Activated CD8-positive, alpha-beta memory T cell treated with anti-CD3 and anti-CD28 coated beads for 1 hour (primary cell): Measurements from ENCODE around the gene NF2.

Experiments
- DNase-seq, 2 donors: peaks; one replicate each; pipeline ENCODE4 v3.0.0-alpha.2; 2020; ENCODE audit warnings: low read depth in 1 of 2; ENCODE audit errors: extremely low read depth in 1 of 2

NF2 gene

GRCh38 chr22:29629903-29630516, 26.6 kb downstream of the NF2 start:
- DNase-seq, result no peak

- no peak for DNase-seq
Observed at GRCh38 chr22:29630987-29631386, 27.6 kb downstream of the NF2 start.

- no peak for DNase-seq
Observed at GRCh38 chr22:29631725-29632124, 28.3 kb downstream of the NF2 start.

- DNase-seq, result no peak
Observed at GRCh38 chr22:29632672-29633071, 29.2 kb downstream of the NF2 start.

DNA sequence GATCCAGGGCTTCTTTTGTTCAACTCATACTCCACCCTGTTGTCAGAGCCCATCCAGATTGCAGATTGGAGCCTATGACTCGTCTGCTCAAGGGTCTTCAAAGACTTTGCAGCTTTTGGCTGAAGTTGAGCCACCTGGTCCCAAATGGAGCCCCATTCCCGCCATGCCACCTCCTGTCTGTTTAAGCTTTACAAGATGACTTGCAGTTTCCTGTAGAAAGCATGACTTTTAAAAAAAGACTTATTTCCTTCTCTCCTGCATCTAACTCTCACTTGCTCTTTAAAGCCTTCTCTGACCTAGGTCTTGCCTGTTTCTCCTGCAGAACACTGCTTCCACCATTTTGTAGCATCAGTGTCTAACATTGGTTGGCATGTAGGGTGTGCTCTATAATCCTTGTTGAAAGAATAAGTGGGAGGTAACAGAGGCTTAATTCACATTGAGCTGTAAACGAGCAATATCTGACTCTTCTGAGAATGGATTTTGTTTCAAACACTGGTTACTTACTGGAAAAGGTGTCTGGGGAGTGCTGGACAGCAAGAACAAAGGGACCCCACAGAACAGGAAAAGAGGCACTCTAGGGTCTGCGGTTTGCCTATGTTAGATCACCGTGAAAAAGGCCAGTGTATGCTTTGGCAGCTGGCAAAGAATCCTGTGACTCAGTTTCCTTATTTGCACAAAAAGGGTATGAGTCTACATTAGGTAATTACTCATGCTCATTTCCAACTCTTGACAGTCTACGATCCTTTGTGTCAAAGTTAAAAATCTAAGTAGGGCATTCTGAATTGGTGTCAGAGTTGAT, 30.3 kb downstream of the NF2 start:
- DNase-seq, result no peak

DNA sequence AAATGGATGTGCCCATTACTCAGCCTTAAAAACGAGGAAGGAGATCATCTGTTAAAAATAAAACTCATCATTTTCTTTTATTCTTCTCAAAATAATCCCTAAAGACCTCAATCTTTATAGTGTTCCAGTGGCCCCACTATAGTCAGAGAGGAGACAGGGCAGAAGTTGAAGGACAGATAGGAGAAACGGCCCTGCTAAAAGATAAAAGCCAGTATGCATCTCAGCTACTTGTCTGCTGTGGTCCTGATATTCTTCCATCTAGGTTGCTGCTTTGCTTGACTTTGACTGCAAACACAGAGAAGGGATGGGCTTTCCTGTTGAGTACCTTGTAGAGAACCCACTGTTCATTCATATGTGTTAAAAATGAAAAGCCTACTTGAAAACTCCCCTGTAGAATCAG, 31.4 kb downstream of the NF2 start:
- no peak for DNase-seq

DNA sequence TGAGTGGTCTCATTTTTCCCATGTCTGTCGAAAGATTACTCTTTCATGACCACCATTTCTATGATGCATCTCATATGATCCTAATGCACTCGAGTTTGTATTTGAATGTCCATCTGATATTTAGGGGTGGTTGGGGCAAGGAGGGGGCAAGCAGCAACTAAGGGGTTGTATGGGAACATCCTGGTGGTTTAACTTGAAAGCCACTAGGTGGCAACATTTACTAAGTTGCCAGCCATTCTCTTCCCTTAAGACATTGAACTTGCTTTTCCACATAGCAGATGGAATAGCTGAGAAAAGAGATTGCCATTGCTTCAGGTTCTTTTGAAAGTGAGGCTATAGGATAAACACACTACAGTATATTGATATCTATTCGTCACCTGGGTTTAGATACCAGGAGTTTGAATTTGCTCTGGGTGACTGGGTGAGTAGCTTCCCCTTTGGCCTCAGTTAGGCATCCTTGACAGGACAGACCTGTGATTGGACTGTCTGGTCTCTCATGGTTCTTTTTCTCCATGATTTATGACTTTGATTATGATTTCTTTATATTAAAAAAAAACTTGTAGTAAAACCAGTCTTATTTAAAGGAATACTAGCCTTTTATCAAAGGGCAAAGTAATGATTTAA, 32.4 kb downstream of the NF2 start:
- no peak for DNase-seq

GRCh38 chr22:29636751-29637150, 33.3 kb downstream of the NF2 start:
- no peak for DNase-seq

- no peak for DNase-seq
Observed at GRCh38 chr22:29637181-29637580, 33.7 kb downstream of the NF2 start.

- no peak for DNase-seq
Observed at GRCh38 chr22:29638678-29639077, 35.2 kb downstream of the NF2 start.

- no peak for DNase-seq
Observed at GRCh38 chr22:29639096-29639495, 35.7 kb downstream of the NF2 start.

DNA sequence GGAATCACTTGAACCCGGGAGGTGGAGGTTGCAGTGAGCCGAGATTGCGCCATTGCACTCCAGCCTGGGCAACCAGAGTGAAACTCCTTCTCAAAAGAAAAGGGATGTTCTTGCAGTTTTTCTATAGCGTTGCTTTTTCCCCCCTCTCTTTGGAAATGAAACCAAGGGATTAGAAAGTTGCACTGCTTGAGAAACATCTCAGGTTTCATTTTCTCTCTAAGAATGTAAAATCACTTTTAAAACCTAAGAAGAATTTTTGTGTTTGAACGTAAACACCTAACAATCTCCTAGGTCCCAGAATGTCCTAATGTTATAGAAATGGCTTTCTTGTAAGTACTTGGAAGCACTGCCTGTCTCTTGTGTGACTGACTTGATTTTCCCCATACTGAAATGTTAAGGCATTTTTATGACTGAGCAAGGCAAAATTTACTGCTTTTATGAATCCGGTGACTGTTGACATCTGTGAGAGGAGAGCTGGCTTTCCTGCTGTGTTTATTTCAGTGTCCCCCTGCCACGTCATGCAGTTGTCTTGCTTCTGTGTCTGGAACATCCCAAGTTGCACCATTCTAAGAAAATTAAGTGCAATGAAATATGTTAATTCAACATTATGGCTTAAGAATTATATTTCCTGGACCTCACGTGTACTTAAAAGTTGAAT, 37.7 kb downstream of the NF2 start:
- DNase-seq, result no peak

DNA sequence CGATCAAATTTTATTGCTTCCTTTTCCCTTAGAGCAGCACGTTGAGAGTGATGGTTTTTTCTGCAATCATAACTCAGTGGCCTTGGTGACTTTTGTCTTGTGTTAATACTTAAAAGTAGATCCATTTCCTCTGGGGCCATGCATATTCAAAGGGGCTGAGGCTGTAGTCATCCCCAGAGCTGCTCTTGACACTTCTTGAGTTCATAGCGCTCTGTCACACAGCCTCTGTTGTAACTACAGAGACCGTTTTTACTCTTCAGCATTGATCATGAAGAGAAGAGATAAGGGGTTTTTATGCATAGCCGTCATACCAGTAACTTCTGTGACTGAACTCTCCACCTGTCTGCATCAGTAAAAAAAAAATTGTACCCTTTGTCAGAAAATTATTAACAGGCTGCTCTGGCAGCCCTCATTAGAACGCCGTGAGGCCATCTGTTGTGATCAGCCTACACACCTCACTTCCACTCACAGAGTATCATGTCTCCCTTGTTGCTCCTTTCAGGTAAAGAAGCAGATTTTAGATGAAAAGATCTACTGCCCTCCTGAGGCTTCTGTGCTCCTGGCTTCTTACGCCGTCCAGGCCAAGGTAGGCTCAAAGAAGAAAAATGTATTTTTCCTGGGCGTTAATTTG, 38.4 kb downstream of the NF2 start:
- DNase-seq, result no peak

DNA sequence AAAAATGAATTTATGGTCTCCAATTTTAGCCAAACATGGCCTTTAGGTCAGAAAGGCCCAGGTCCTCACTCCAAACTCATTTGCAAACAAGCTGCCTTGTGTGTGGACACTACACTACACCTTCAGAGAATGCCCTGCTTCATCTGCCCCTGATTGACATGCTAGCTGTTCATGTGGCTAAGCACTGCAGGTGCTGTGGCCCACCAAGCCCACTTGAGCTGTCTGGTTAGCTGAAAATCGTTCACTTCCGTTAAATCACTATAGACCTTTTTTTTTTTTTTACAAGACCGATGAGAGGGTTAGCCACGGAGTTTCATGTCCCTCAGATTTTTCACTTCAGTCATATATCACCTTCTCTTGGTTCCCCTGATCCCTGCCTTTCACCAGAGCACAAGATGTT, 39.3 kb downstream of the NF2 start:
- DNase-seq, result no peak

GRCh38 chr22:29647954-29648737, 44.7 kb downstream of the NF2 start:
- DNase-seq, result no peak

DNA sequence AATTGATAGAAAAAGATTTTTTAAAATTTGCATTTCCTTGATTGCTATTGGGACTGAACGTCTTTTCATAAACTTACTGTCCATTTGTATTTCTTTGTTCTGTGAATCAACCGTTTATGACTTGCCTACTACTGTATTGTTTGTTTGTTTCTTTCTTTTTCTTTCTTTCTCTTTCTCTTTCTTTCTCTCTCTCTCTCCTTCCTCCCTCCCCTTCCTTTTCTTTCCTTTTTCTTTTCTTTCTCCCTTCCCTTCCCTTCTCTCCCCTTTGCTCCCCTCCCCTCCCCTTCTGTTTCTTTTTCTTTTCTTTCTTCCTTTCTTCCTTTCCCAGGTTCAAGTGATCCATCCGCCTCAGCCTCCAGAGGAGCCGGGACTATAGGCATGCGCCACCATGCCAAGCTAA, 46.9 kb downstream of the NF2 start:
- DNase-seq, result no peak

GRCh38 chr22:29651652-29652051, 48.2 kb downstream of the NF2 start:
- DNase-seq, result no peak

DNA sequence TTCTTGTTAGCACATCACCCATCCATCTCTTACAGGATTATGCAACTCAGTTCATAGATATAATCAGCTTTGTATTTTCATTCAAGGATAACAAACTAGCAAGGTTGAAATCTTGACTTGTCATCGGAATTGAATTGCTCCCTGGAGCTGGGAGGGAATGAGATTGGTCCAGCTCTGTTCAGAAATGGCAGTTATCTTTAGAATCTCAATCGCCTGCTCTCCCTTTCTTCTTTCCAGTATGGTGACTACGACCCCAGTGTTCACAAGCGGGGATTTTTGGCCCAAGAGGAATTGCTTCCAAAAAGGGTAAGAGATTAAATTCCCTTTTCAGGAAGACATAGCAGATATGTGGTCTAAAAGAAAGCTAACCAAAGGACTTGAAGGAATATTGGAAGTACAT, 51.0 kb downstream of the NF2 start:
- no peak for DNase-seq

- no peak for DNase-seq
Observed at GRCh38 chr22:29654882-29655281, 51.4 kb downstream of the NF2 start.

- DNase-seq, result no peak
Observed at GRCh38 chr22:29658176-29658575, 54.7 kb downstream of the NF2 start.
